OCI-LY7 (cell line): ENCODE data around the gene PHETA1. TPM values are rescaled to one million over a fixed set of nuclear protein-coding genes. Genes with fewer than 3 reads are reported as not detected.
"Not testable (repeated sequence)": the region's sequence is repeated elsewhere in the genome, so short reads cannot be mapped to it uniquely, and the experiment has no call there.

Experiments used
- BruUV-seq: library from RNA; stranded (reverse); fragments of 400-500 nt; replicated peaks from 2 replicates; lab custom pipeline; 2021; lab: Mats Ljungman, UMichigan
- CTCF ChIA-PET: fragments of 300-600 bp; sonication (Branson Sonifier 250); formaldehyde crosslinking; loops from one replicate; lab custom pipeline; 2022; ENCODE audit warnings: antibody characterized with exemption; ENCODE audit not compliant: unreplicated experiment; lab: Charles Lee
- POLR2A ChIA-PET: fragments of 300-600 bp; sonication (Branson Sonifier 250); formaldehyde crosslinking; loops from one replicate; lab custom pipeline; 2022; ENCODE audit warnings: antibody characterized with exemption; lab: Charles Lee
- DNase-seq: peaks from one replicate; pipeline ENCODE4 v3.0.0-alpha.2; 2015; ENCODE audit warnings: low spot score
- H2AFZ ChIP-seq: fragments of 200-600 bp; sonication (generic), shearing (Covaris generic); 2 replicates; pipeline ENCODE4 v1.6.1; 2014; ENCODE audit warnings: mild to moderate bottlenecking, antibody characterized with exemption, low read length, moderate library complexity
- H3K27ac ChIP-seq: fragments of 200-600 bp; sonication (generic); 2 replicates; pipeline ENCODE4 v1.5.1; 2014; ENCODE audit warnings: mixed run types, low read depth, mild to moderate bottlenecking, moderate library complexity, low read length, inconsistent platforms; ENCODE audit not compliant: poor library complexity, severe bottlenecking
- H3K36me3 ChIP-seq: fragments of 200-600 bp; sonication (generic); 2 replicates; pipeline ENCODE4 v1.6.1; 2014; ENCODE audit warnings: mild to moderate bottlenecking, antibody characterized with exemption, low read length, moderate library complexity, mixed read lengths; ENCODE audit not compliant: insufficient read depth
- H3K4me1 ChIP-seq: fragments of 200-600 bp; sonication (generic); 2 replicates; pipeline ENCODE4 v1.5.1; 2014; ENCODE audit warnings: mild to moderate bottlenecking, low read length; ENCODE audit not compliant: insufficient read depth, poor library complexity, severe bottlenecking
- H3K4me2 ChIP-seq: fragments of 200-600 bp; sonication (generic); 2 replicates; pipeline ENCODE4 v1.6.1; 2014; ENCODE audit warnings: mild to moderate bottlenecking, low read length
- H3K4me3 ChIP-seq: fragments of 200-600 bp; sonication (generic); 2 replicates; pipeline ENCODE4 v1.5.1; 2014; ENCODE audit warnings: mild to moderate bottlenecking, low read depth, low read length; ENCODE audit not compliant: poor library complexity, severe bottlenecking
- H3K79me2 ChIP-seq: fragments of 200-600 bp; sonication (generic); 2 replicates; pipeline ENCODE4 v1.6.1; 2016; ENCODE audit warnings: low read depth, mild to moderate bottlenecking, low read length, moderate library complexity, mixed read lengths; ENCODE audit not compliant: insufficient read depth
- H3K9me2 ChIP-seq: fragments of 200-600 bp; sonication (generic); 2 replicates; pipeline ENCODE4 v1.6.1; 2016; ENCODE audit warnings: mild to moderate bottlenecking, low read length, mixed read lengths; ENCODE audit not compliant: insufficient read depth
- H3K9me3 ChIP-seq: fragments of 200-600 bp; sonication (generic); 2 replicates; pipeline ENCODE4 v1.6.1; 2014; ENCODE audit warnings: mild to moderate bottlenecking, mixed run types, low read length, mixed read lengths
- H4K20me1 ChIP-seq: fragments of 200-600 bp; sonication (generic); 2 replicates; pipeline ENCODE4 v1.6.1; 2014; ENCODE audit warnings: mild to moderate bottlenecking, antibody characterized with exemption, low read length, moderate library complexity, mixed read lengths; ENCODE audit not compliant: insufficient read depth
- EZH2phosphoT487 ChIP-seq: fragments of 200-600 bp; sonication (generic); IDR thresholded peaks from 2 replicates; pipeline ENCODE4 v1.6.1; 2018; ENCODE audit warnings: low read depth, borderline replicate concordance, mild to moderate bottlenecking, mixed run types, antibody characterized with exemption, low read length, moderate library complexity, mixed read lengths
- intact Hi-C: fragments of 100-400 bp; cut with micrococcal nuclease; formaldehyde crosslinking; loops from one replicate; pipeline ENCODE4 v1.10.0; 2022; ENCODE audit not compliant: unreplicated experiment
- total RNA-seq, 2 experiments: library from RNA; depleted of rRNA in 1 of 2; stranded (reverse); fragments of >200 nt in 1 of 2; shearing (Covaris generic) in 1 of 2; gene quantifications; 2 replicates each; pipeline ENCODE4 v1.2.3, GENCODE V29; 2014 to 2022
- TF ChIP-seq, protein P1 (sequence below): fragments of 200-600 bp; sonication (generic); conservative IDR thresholded peaks from 2 replicates; pipeline ENCODE4 v1.5.1; 2014; ENCODE audit warnings: mild to moderate bottlenecking, antibody characterized with exemption, low read length, moderate library complexity, mixed read lengths

Gene PHETA1
- total RNA-seq, 2 experiments from 2014 or later = 0.73 to 2.7 TPM

DNA sequence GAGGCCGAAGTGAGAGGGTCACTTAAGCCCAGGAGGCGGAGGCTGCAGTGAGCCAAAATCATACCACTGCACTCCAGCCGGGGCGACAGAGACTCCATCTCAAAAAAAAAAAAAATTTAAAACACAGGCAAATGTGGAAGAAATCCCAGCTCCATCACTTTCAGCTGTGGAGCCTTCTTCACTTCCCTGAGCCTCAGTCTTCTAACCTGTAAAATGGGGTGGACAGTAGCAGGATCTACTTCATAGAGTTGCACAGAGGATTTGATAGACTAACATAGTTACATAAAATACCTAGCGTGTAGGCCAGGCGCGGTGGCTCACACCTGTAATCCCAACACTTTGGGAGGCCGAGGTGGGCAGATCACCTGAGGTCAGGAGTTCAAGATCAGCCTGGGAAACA, 26.5 kb downstream of the PHETA1 start:
- no peak for DNase-seq
- ChIA-PET POLR2A (no interaction called here), CTCF (interaction anchor here (0.6 kb wide), 1 partner anchor 122 kb away, joined by 4 read pairs; no protein-coding TSS in a partner anchor)
- no peak for TF ChIP-seq EZH2phosphoT487
- TF ChIP-seq, protein P1, sequence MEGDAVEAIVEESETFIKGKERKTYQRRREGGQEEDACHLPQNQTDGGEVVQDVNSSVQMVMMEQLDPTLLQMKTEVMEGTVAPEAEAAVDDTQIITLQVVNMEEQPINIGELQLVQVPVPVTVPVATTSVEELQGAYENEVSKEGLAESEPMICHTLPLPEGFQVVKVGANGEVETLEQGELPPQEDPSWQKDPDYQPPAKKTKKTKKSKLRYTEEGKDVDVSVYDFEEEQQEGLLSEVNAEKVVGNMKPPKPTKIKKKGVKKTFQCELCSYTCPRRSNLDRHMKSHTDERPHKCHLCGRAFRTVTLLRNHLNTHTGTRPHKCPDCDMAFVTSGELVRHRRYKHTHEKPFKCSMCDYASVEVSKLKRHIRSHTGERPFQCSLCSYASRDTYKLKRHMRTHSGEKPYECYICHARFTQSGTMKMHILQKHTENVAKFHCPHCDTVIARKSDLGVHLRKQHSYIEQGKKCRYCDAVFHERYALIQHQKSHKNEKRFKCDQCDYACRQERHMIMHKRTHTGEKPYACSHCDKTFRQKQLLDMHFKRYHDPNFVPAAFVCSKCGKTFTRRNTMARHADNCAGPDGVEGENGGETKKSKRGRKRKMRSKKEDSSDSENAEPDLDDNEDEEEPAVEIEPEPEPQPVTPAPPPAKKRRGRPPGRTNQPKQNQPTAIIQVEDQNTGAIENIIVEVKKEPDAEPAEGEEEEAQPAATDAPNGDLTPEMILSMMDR = no peak
- intact Hi-C loops = no loop called here
- Histone ChIP-seq H3K79me2 (no peaks in the 10 kb centered on the region), H3K4me1 (no peaks in the 10 kb centered on the region), H3K4me3 (no peak overlapping the region), H3K27ac (no peak overlapping the region), H3K9me2 (no peaks in the 10 kb centered on the region), H2AFZ (no peak overlapping the region), H3K36me3 (no peaks in the 10 kb centered on the region), H3K9me3 (no peaks in the 10 kb centered on the region), H4K20me1 (no peaks in the 10 kb centered on the region), H3K4me2 (no peak overlapping the region)
- BruUV-seq = no TSS peak

- POLR2A ChIA-PET = no interaction called here
- Histone ChIP-seq H3K79me2 (no peaks in the 10 kb centered on the region), H3K27ac (no peak overlapping the region), H3K4me3 (no peak overlapping the region), H3K4me2 (no peak overlapping the region), H3K36me3 (no peaks in the 10 kb centered on the region), H3K9me2 (no peaks in the 10 kb centered on the region), H2AFZ (no peak overlapping the region), H3K4me1 (no peaks in the 10 kb centered on the region), H4K20me1 (no peaks in the 10 kb centered on the region), H3K9me3 (no peaks in the 10 kb centered on the region)
- no TSS peak for BruUV-seq
- intact Hi-C loops = no loop called here
- TF ChIP-seq, protein P1 = no peak
- no peak for TF ChIP-seq EZH2phosphoT487
- CTCF ChIA-PET = interaction anchor here (0.6 kb wide), 1 partner anchor 123 kb away, joined by 4 read pairs; no protein-coding TSS in a partner anchor
- no peak for DNase-seq
Measured at GRCh38 chr12:111341426-111342065, 27.3 kb downstream of the PHETA1 start.

DNA sequence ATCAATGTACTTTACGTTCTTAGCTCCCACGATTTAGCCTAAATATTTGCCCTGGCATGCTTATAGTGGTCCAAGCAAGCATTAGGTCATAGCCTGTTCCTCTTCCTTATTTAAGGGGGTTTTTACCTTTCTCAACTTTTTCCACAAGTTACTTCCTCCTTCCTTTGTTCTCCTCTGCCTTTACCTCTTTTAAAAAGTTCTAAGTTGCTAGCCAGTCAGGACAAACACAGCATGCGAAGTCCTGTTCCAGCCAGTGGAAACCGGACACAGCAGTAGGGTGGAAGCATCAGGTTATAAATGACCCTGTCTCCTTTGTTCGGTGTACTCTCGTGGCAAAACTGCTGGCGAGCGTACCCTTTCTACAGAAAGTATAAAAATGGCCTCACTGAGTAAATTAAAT, 28.2 kb downstream of the PHETA1 start:
- BruUV-seq, H3K9me2 ChIP-seq, H3K4me2 ChIP-seq, H3K27ac ChIP-seq, CTCF ChIA-PET, H3K4me3 ChIP-seq, H4K20me1 ChIP-seq, intact Hi-C loops, H3K4me1 ChIP-seq, H3K36me3 ChIP-seq, POLR2A ChIA-PET, DNase-seq, H3K9me3 ChIP-seq, H2AFZ ChIP-seq, H3K79me2 ChIP-seq: not testable (repeated sequence)
